HEK293T (cell line): ENCODE results near the gene ARHGEF7.

Experiments used
- ARNT ChIP-seq: fragments of 450-650 bp; IDR thresholded peaks from 2 replicates; pipeline ENCODE4 v1.6.1; 2017; ENCODE audit warnings: mild to moderate bottlenecking
- BHLHE40 ChIP-seq: fragments of 450-650 bp; IDR thresholded peaks from 2 replicates; pipeline ENCODE4 v1.6.1; 2016; ENCODE audit warnings: mild to moderate bottlenecking, moderate library complexity, borderline replicate concordance
- ELF4 ChIP-seq: fragments of 450-650 bp; IDR thresholded peaks from 2 replicates; pipeline ENCODE4 v1.6.1; 2017; ENCODE audit warnings: antibody characterized with exemption
- FOXA1 ChIP-seq: fragments of 450-650 bp; IDR thresholded peaks from 2 replicates; pipeline ENCODE4 v1.6.1; 2016; ENCODE audit warnings: mild to moderate bottlenecking
- FOXK2 ChIP-seq: fragments of 450-650 bp; IDR thresholded peaks from 2 replicates; pipeline ENCODE4 v1.6.1; 2016; ENCODE audit warnings: mild to moderate bottlenecking
- FOXM1 ChIP-seq: fragments of 450-650 bp; IDR thresholded peaks from 2 replicates; pipeline ENCODE4 v1.6.1; 2017; ENCODE audit warnings: mild to moderate bottlenecking, borderline replicate concordance
- HDGF ChIP-seq: fragments of 450-650 bp; IDR thresholded peaks from 2 replicates; pipeline ENCODE4 v1.6.1; 2017; ENCODE audit warnings: antibody characterized with exemption, borderline replicate concordance
- LEF1 ChIP-seq: fragments of 450-650 bp; IDR thresholded peaks from 2 replicates; pipeline ENCODE4 v1.6.1; 2017; ENCODE audit warnings: mild to moderate bottlenecking, borderline replicate concordance
- NFRKB ChIP-seq: fragments of 450-650 bp; IDR thresholded peaks from 2 replicates; pipeline ENCODE4 v1.6.1; 2016; ENCODE audit warnings: mild to moderate bottlenecking, moderate library complexity
- PKNOX1 ChIP-seq: fragments of 450-650 bp; IDR thresholded peaks from 2 replicates; pipeline ENCODE4 v1.6.1; 2016
- SP1 ChIP-seq: fragments of 450-650 bp; IDR thresholded peaks from 2 replicates; pipeline ENCODE4 v1.6.1; 2017
- SUZ12 ChIP-seq: fragments of 450-650 bp; IDR thresholded peaks from 2 replicates; pipeline ENCODE4 v1.6.1; 2016; ENCODE audit warnings: mild to moderate bottlenecking
- TARDBP ChIP-seq: fragments of 450-650 bp; IDR thresholded peaks from 2 replicates; pipeline ENCODE4 v1.6.1; 2016
- ZNF384 ChIP-seq: fragments of 450-650 bp; IDR thresholded peaks from 2 replicates; pipeline ENCODE4 v1.6.1; 2016

GRCh38 chr13:111304041-111304544 lies 189.0 kb downstream of the ARHGEF7 start:
- TF ChIP-seq SUZ12 (no peak), NFRKB (no peak), BHLHE40 (no peak), HDGF (no peak), ZNF384 (no peak), FOXM1 (no peak), ARNT (no peak), SP1 (no peak), TARDBP (no peak), FOXK2 (no peak), FOXA1 (no peak), ELF4 (no peak), PKNOX1 (no peak), LEF1 (no peak)
